Liver (tissue), 9 donors: ENCODE results near the gene SPTBN5. TPM values are rescaled to one million over a fixed set of nuclear protein-coding genes. Genes with fewer than 3 reads are reported as not detected.

Experiments used
- DNase-seq: peaks from one replicate; pipeline ENCODE4 v3.0.0-alpha.2; 2017; ENCODE audit warnings: low spot score
- H3K27ac ChIP-seq, 2 donors: one replicate each; pipeline ENCODE4 v1.7.0; 2013; ENCODE audit warnings: inconsistent platforms in 2 of 2, low read length in 2 of 2, control low read depth in 1 of 2, low read depth in 1 of 2, mild to moderate bottlenecking in 1 of 2
- H3K27me3 ChIP-seq, 4 donors: one replicate each; pipeline versions ENCODE4 v1.6.1 to v1.7.0; 2013; ENCODE audit warnings: low read length in 3 of 4, inconsistent platforms in 1 of 4, mild to moderate bottlenecking in 1 of 4, moderate library complexity in 1 of 4; ENCODE audit not compliant: control insufficient read depth in 4 of 4, insufficient read depth in 4 of 4
- H3K36me3 ChIP-seq, 4 donors: one replicate each; pipeline versions ENCODE4 v1.6.1 to v1.7.0; 2013; ENCODE audit warnings: low read length in 3 of 4, mild to moderate bottlenecking in 3 of 4, low read depth in 1 of 4, moderate library complexity in 1 of 4; ENCODE audit not compliant: control insufficient read depth in 4 of 4, insufficient read depth in 3 of 4
- H3K4me1 ChIP-seq, 4 donors: one replicate each; pipeline versions ENCODE4 v1.6.1 to v1.7.0; 2013; ENCODE audit warnings: low read length in 3 of 4, mild to moderate bottlenecking in 3 of 4, moderate library complexity in 1 of 4; ENCODE audit not compliant: control insufficient read depth in 4 of 4, insufficient read depth in 4 of 4
- H3K4me3 ChIP-seq, 3 donors: one replicate each; pipeline versions ENCODE4 v1.6.1 to v1.7.0; 2013; ENCODE audit warnings: low read length in 3 of 3, control low read depth in 1 of 3, low read depth in 1 of 3, mild to moderate bottlenecking in 1 of 3
- H3K9ac ChIP-seq, 2 donors: one replicate each; pipeline ENCODE4 v1.7.0; 2013; ENCODE audit warnings: low read length in 2 of 2, mild to moderate bottlenecking in 2 of 2, moderate library complexity in 2 of 2, control low read depth in 1 of 2, low read depth in 1 of 2
- H3K9me3 ChIP-seq, 4 donors: one replicate each; pipeline versions ENCODE4 v1.6.1 to v1.7.0; 2013; ENCODE audit warnings: low read length in 3 of 4; ENCODE audit not compliant: control insufficient read depth in 4 of 4
- CTCF ChIP-seq: fragments of 150-350 bp; IDR thresholded peaks from 2 replicates; pipeline ENCODE4 v1.5.1; 2017; ENCODE audit warnings: improper control_type of control experiment, low read depth, low read length; ENCODE audit not compliant: missing input control
- EGR1 ChIP-seq, 2 donors: IDR thresholded peaks; 2 replicates each; pipeline ENCODE4 v1.6.1; 2016 to 2018; ENCODE audit warnings: antibody characterized with exemption in 2 of 2, low read depth in 2 of 2
- FOXA1 ChIP-seq: IDR thresholded peaks from 2 replicates; pipeline ENCODE4 v1.6.1; 2016; ENCODE audit warnings: antibody characterized with exemption
- FOXA2 ChIP-seq: IDR thresholded peaks from 2 replicates; pipeline ENCODE4 v1.6.1; 2016; ENCODE audit warnings: antibody characterized with exemption
- GABPA ChIP-seq, 2 donors: IDR thresholded peaks in 1 of 2; conservative IDR thresholded peaks in 1 of 2; 2 replicates each; pipeline ENCODE4 v1.6.1; 2016; ENCODE audit warnings: antibody characterized with exemption in 2 of 2, mild to moderate bottlenecking in 1 of 2, moderate library complexity in 1 of 2
- HNF4A ChIP-seq, 2 donors: conservative IDR thresholded peaks; 2 replicates each; pipeline ENCODE4 v1.6.1; 2016; ENCODE audit warnings: antibody characterized with exemption in 2 of 2, mild to moderate bottlenecking in 2 of 2
- HNF4G ChIP-seq: IDR thresholded peaks from 2 replicates; pipeline ENCODE4 v1.6.1; 2016; ENCODE audit warnings: antibody characterized with exemption
- JUND ChIP-seq, 2 donors: IDR thresholded peaks; 2 replicates each; pipeline ENCODE4 v1.6.1; 2016; ENCODE audit warnings: antibody characterized with exemption in 2 of 2
- RAD21 ChIP-seq, 2 donors: IDR thresholded peaks; 2 replicates each; pipeline ENCODE4 v1.6.1; 2016; ENCODE audit warnings: antibody characterized with exemption in 2 of 2, mild to moderate bottlenecking in 2 of 2
- RXRA ChIP-seq, 2 donors: IDR thresholded peaks; 2 replicates each; pipeline ENCODE4 v1.6.1; 2017 to 2018; ENCODE audit warnings: antibody characterized with exemption in 2 of 2, mild to moderate bottlenecking in 1 of 2
- TAF1 ChIP-seq: conservative IDR thresholded peaks from 2 replicates; pipeline ENCODE4 v1.6.1; 2016; ENCODE audit warnings: antibody characterized with exemption, mild to moderate bottlenecking
- YY1 ChIP-seq: IDR thresholded peaks from 2 replicates; pipeline ENCODE4 v1.6.1; 2016; ENCODE audit warnings: antibody characterized with exemption, mild to moderate bottlenecking
- WGBS: extraction: QIAGEN DNeasy Blood & Tissue Kit; methylation state at CpG from one replicate; pipeline ENCODE4 v1.1.7; 2013; 5-methylcytosine and 5-hydroxymethylcytosine counted together
- polyA plus RNA-seq, 2 donors: library from polyadenylated mRNA; stranded (reverse) in 1 of 2; unstranded in 1 of 2; fragments of 200-250 nt in 1 of 2; fragments of >200 nt in 1 of 2; fragmentation: Nextera tagmentation in 1 of 2; extraction: Ambion mirVana in 1 of 2; gene quantifications; one replicate each; pipeline versions ENCODE4 v1.2.1 to v1.2.3, GENCODE V29; 2013 to 2015
- total RNA-seq, 2 donors: library from RNA; depleted of rRNA; stranded (reverse); fragments of >200 nt; gene quantifications; one replicate each; pipeline ENCODE4 v1.2.3, GENCODE V29; 2014
- TF ChIP-seq, protein P1 (sequence below): IDR thresholded peaks from 2 replicates; pipeline ENCODE4 v1.6.1; 2016; ENCODE audit warnings: antibody characterized with exemption
- donor health status: healthy.
- donor health status: healthy.
- donor health status: healthy.
- donor health status: healthy.
- donor health status: healthy.

The SPTBN5 gene
- total and polyA plus RNA-seq, 4 donors = 0.12 to 1.7 (median 0.17) TPM

DNA sequence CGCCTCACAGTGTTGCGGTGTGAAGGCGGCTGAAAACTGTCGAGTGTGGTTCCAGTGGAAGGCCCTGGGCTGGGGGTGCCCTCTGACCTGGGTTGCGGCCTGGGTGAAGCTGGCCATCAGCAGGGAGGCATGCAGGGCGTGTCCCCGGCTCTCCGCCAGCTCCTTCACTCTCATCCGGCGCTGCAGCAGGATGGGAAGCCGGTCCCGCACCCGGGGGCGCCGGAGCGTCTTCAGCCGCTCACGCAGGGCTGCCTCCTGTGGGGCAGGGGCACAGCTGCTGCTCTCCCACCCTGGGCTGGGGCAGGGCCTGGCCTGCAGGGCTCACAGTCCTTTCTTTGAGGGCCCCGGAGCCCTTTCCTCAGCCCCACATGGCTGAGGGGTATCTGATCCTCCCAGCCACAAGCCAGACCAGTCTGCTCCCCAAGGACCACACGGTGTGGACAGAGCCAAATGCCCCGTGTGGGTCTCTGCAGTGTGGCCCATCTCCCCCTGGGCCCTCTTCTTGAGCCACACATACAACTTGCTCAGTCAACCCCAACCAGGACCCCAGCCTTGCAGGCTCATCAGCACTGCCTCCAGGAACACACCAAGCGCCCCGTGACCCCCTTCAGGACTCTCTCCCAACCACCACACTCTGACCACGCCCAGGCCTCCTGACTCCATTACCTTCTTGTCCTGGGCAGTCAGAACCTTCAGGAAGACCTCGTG lies 26.8 kb downstream of the SPTBN5 start:
- no peak for DNase-seq
- TF ChIP-seq RXRA (IDR thresholded peaks at IDR 0.05) = no peak
- no peak for TF ChIP-seq EGR1 (IDR thresholded peaks at IDR 0.05; ENCODE audit: low read depth in 2 of 2)
- TF ChIP-seq HNF4A (conservative IDR thresholded peaks at IDR 0.05) = no peak
- TF ChIP-seq FOXA2 = no peak
- TF ChIP-seq FOXA1 = no peak
- TF ChIP-seq, protein P1, sequence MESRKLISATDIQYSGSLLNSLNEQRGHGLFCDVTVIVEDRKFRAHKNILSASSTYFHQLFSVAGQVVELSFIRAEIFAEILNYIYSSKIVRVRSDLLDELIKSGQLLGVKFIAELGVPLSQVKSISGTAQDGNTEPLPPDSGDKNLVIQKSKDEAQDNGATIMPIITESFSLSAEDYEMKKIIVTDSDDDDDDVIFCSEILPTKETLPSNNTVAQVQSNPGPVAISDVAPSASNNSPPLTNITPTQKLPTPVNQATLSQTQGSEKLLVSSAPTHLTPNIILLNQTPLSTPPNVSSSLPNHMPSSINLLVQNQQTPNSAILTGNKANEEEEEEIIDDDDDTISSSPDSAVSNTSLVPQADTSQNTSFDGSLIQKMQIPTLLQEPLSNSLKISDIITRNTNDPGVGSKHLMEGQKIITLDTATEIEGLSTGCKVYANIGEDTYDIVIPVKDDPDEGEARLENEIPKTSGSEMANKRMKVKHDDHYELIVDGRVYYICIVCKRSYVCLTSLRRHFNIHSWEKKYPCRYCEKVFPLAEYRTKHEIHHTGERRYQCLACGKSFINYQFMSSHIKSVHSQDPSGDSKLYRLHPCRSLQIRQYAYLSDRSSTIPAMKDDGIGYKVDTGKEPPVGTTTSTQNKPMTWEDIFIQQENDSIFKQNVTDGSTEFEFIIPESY = no peak
- TF ChIP-seq CTCF = no peak
- no peak for TF ChIP-seq TAF1
- Histone ChIP-seq H3K27ac (no peak overlapping the region), H3K27me3 (no peaks in the 10 kb centered on the region), H3K9ac (no peak overlapping the region), H3K4me3 (no peak overlapping the region), H3K4me1 (peaks cover 0 to 20% (median 13%) of the 10 kb centered on the region in 4 donors), H3K9me3 (no peaks in the 10 kb centered on the region), H3K36me3 (no peaks in the 10 kb centered on the region)
- 91% methylated on average over 25 of the region's 25 CpGs for WGBS

- no peak for TF ChIP-seq YY1
- peak; percentile 14 to 34 for TF ChIP-seq RXRA (IDR thresholded peaks at IDR 0.05)
- peak; percentile 29 to 43 for TF ChIP-seq HNF4A (conservative IDR thresholded peaks at IDR 0.05)
- Histone ChIP-seq H3K36me3 (no peaks in the 10 kb centered on the region), H3K4me3 (no peak overlapping the region), H3K27me3 (no peaks in the 10 kb centered on the region), H3K4me1 (peaks cover 0 to 20% (median 13%) of the 10 kb centered on the region in 4 donors), H3K9ac (no peak overlapping the region), H3K9me3 (no peaks in the 10 kb centered on the region), H3K27ac (no peak overlapping the region)
- 77% methylated on average over 8 of the region's 8 CpGs for WGBS
- peak; percentile 44 for DNase-seq
Measured at GRCh38 chr15:41866263-41866703, 27.6 kb downstream of the SPTBN5 start.

GRCh38 chr15:41865490-41866055 lies 28.3 kb downstream of the SPTBN5 start:
- no peak overlapping the region for H3K27ac ChIP-seq
- no peak for DNase-seq
- TF ChIP-seq HNF4G = no peak
- TF ChIP-seq CTCF = no peak
- TF ChIP-seq RAD21 (IDR thresholded peaks at IDR 0.05) = no peak
- TF ChIP-seq JUND (IDR thresholded peaks at IDR 0.05) = no peak
- TF ChIP-seq, protein P1 = no peak
- no peak for TF ChIP-seq GABPA (IDR thresholded peaks at IDR 0.05 in 1 of 2, conservative IDR thresholded peaks at IDR 0.05 in 1 of 2)
- H3K4me1 ChIP-seq = peaks cover 0 to 14% (median 8%) of the 10 kb centered on the region in 4 donors
- WGBS = 93% methylated on average over 18 of the region's 18 CpGs
- H3K9me3 ChIP-seq = no peaks in the 10 kb centered on the region
- no peak overlapping the region for H3K4me3 ChIP-seq
- H3K36me3 ChIP-seq = no peaks in the 10 kb centered on the region
- H3K27me3 ChIP-seq = no peaks in the 10 kb centered on the region
- no peak overlapping the region for H3K9ac ChIP-seq
